Keratinocyte (primary cell): ENCODE data around the gene MINDY4. TPM values are rescaled to one million over a fixed set of nuclear protein-coding genes. Genes with fewer than 3 reads are reported as not detected.

Experiments used
- DNase-seq: peaks from one replicate; pipeline ENCODE4 v3.0.0-alpha.2; 2011; ENCODE audit warnings: low read depth, missing footprints, low spot score
- FAIRE-seq: peaks from 2 replicates; lab custom pipeline; 2011; peaks lifted over from hg19 to GRCh38; lab: Jason Lieb, UNC
- H2AFZ ChIP-seq: 2 replicates; pipeline ENCODE4 v1.6.0; 2012; ENCODE audit warnings: low read length, control low read depth, inconsistent platforms; ENCODE audit not compliant: control insufficient read depth
- H3K27ac ChIP-seq: 2 replicates; pipeline ENCODE4 v1.5.1; 2011; ENCODE audit warnings: low read length; ENCODE audit not compliant: control insufficient read depth, insufficient read depth
- H3K27me3 ChIP-seq: 3 replicates; pipeline ENCODE4 v1.6.0; 2011; ENCODE audit warnings: low read length; ENCODE audit not compliant: control insufficient read depth, insufficient read depth; ENCODE audit errors: extremely low read depth
- H3K36me3 ChIP-seq, 2 experiments: 2 replicates in 1 of 2; 3 replicates in 1 of 2; pipeline ENCODE4 v1.5.1; 2011; ENCODE audit warnings: low read length in 2 of 2, mild to moderate bottlenecking in 1 of 2; ENCODE audit not compliant: control insufficient read depth in 2 of 2, insufficient read depth in 2 of 2; ENCODE audit errors: extremely low read depth in 1 of 2
- H3K4me1 ChIP-seq: 3 replicates; pipeline ENCODE4 v1.5.1; 2011; ENCODE audit warnings: low read length; ENCODE audit not compliant: control insufficient read depth, insufficient read depth; ENCODE audit errors: extremely low read depth
- H3K4me2 ChIP-seq: 3 replicates; pipeline ENCODE4 v1.6.0; 2011; ENCODE audit warnings: low read depth, low read length; ENCODE audit not compliant: control insufficient read depth, insufficient read depth; ENCODE audit errors: extremely low read depth
- H3K4me3 ChIP-seq, 3 experiments: fragments of 200-600 bp in 1 of 3; sonication (generic) in 1 of 3; 2 replicates in 2 of 3; 3 replicates in 1 of 3; pipeline ENCODE4 v1.5.1; 2011 to 2016; ENCODE audit warnings: low read length in 3 of 3, mild to moderate bottlenecking in 3 of 3, control low read depth in 2 of 3, inconsistent platforms in 1 of 3, low read depth in 1 of 3, mixed read lengths in 1 of 3, mixed run types in 1 of 3, moderate library complexity in 1 of 3; ENCODE audit not compliant: control insufficient read depth in 2 of 3, insufficient read depth in 2 of 3; ENCODE audit errors: extremely low read depth in 1 of 3
- H3K79me2 ChIP-seq: 2 replicates; pipeline ENCODE4 v1.6.0; 2012; ENCODE audit warnings: low read length; ENCODE audit not compliant: control insufficient read depth, insufficient read depth
- H3K9ac ChIP-seq: 3 replicates; pipeline ENCODE4 v1.6.0; 2011; ENCODE audit warnings: low read length; ENCODE audit not compliant: control insufficient read depth, insufficient read depth; ENCODE audit errors: extremely low read depth
- H3K9me1 ChIP-seq: 3 replicates; pipeline ENCODE4 v1.6.0; 2011; ENCODE audit warnings: low read length; ENCODE audit not compliant: control insufficient read depth, insufficient read depth; ENCODE audit errors: extremely low read depth
- H3K9me3 ChIP-seq: 2 replicates; pipeline ENCODE4 v1.5.1; 2012; ENCODE audit warnings: low read depth, low read length; ENCODE audit not compliant: control insufficient read depth
- H4K20me1 ChIP-seq: 3 replicates; pipeline ENCODE4 v1.6.0; 2011; ENCODE audit warnings: low read length; ENCODE audit not compliant: control insufficient read depth, insufficient read depth; ENCODE audit errors: extremely low read depth
- CTCF ChIP-seq, 3 experiments: IDR thresholded peaks in 1 of 3; conservative IDR thresholded peaks in 1 of 3; optimal IDR thresholded peaks in 1 of 3; 2 replicates in 2 of 3; 3 replicates in 1 of 3; pipeline versions ENCODE3 to v1.5.1; 2011; ENCODE audit warnings: low read length in 3 of 3, mild to moderate bottlenecking in 3 of 3, moderate library complexity in 2 of 3, control low read depth in 1 of 3, inconsistent platforms in 1 of 3; ENCODE audit not compliant: insufficient read depth in 2 of 3; ENCODE audit errors: extremely low read depth in 1 of 3
- EZH2 ChIP-seq: IDR thresholded peaks from one replicate; pipeline ENCODE4 v1.6.1; 2012; ENCODE audit warnings: inconsistent platforms, mild to moderate bottlenecking, low read length, moderate library complexity
- dilution Hi-C: fragments of 300-500 bp; cut with MboI; formaldehyde crosslinking; loops from one replicate; pipeline ENCODE4 v1.7.0; 2020; ENCODE audit warnings: low sequenced_read_pairs; ENCODE audit not compliant: extremely low pct_ligation_motif_present
- polyA plus RNA-seq, 5 experiments: library from polyadenylated mRNA; depleted of rRNA in 3 of 5; stranded (reverse) in 3 of 5; stranded (forward) in 1 of 5; unstranded in 1 of 5; fragments of >200 nt; gene quantifications; 1 replicate in 1 of 5; 2 replicates in 3 of 5; 3 replicates in 1 of 5; pipeline versions ENCODE4 v1.2.1 to v1.2.3, GENCODE V29; 2011 to 2012; ENCODE audit warnings: missing spikeins in 2 of 5, low read depth in 1 of 5, low replicate concordance in 1 of 5

The MINDY4 gene
- polyA plus RNA-seq, 1 donor (not counting 4 experiments of a cell fraction or from before 2014, with no cell fraction given), result 1.5 TPM

GRCh38 chr7:30744075-30744417, 27.2 kb upstream of the MINDY4 start:
- H3K9me3 ChIP-seq, result no peaks in the 10 kb centered on the region
- H3K36me3 ChIP-seq, result no peaks in the 10 kb centered on the region
- H3K4me1 ChIP-seq, result no peaks in the 10 kb centered on the region
- H3K79me2 ChIP-seq, result no peaks in the 10 kb centered on the region
- DNase-seq (no peak), FAIRE-seq (no peak)
- no peak overlapping the region for H3K4me2 ChIP-seq
- H3K27me3 ChIP-seq, result peaks cover 4% of the 10 kb centered on the region
- H3K9me1 ChIP-seq, result no peaks in the 10 kb centered on the region
- H3K4me3 ChIP-seq, result no peak overlapping the region
- H3K27ac ChIP-seq, result no peak overlapping the region
- dilution Hi-C loops, result loop anchor here (25.0 kb wide), 1 partner anchor 107 kb away; no protein-coding TSS in a partner anchor
- no peak for TF ChIP-seq EZH2
- TF ChIP-seq CTCF (optimal IDR thresholded peaks at IDR 0.05 in 1 of 3, IDR thresholded peaks at IDR 0.05 in 1 of 3, conservative IDR thresholded peaks at IDR 0.05 in 1 of 3; ENCODE audit: extremely low read depth in 1 of 3, insufficient read depth in 2 of 3, low read length in 3 of 3), result no peak
- H3K9ac ChIP-seq, result no peak overlapping the region
- H4K20me1 ChIP-seq, result no peaks in the 10 kb centered on the region
- H2AFZ ChIP-seq, result no peak overlapping the region

GRCh38 chr7:30745261-30745941, 25.8 kb upstream of the MINDY4 start:
- no peak overlapping the region for H2AFZ ChIP-seq

More at GRCh38 chr7:30745261-30745941, 25.8 kb upstream of the MINDY4 start:
- H4K20me1 ChIP-seq, result no peaks in the 10 kb centered on the region
- peaks cover 4% of the 10 kb centered on the region for H3K27me3 ChIP-seq
- no peak overlapping the region for H3K9ac ChIP-seq
- H3K9me3 ChIP-seq, result no peaks in the 10 kb centered on the region
- H3K36me3 ChIP-seq, result no peaks in the 10 kb centered on the region
- no peaks in the 10 kb centered on the region for H3K4me1 ChIP-seq
- H3K27ac ChIP-seq, result no peak overlapping the region
- FAIRE-seq (no peak), DNase-seq (no peak)
- H3K4me2 ChIP-seq, result no peak overlapping the region
- H3K4me3 ChIP-seq, result no peak overlapping the region
- H3K79me2 ChIP-seq, result no peaks in the 10 kb centered on the region
- dilution Hi-C loops, result loop anchor here (25.0 kb wide), 1 partner anchor 108 kb away; no protein-coding TSS in a partner anchor
- no peaks in the 10 kb centered on the region for H3K9me1 ChIP-seq
- TF ChIP-seq EZH2 (no peak), CTCF (optimal IDR thresholded peaks at IDR 0.05 in 1 of 3, IDR thresholded peaks at IDR 0.05 in 1 of 3, conservative IDR thresholded peaks at IDR 0.05 in 1 of 3; ENCODE audit: extremely low read depth in 1 of 3, insufficient read depth in 2 of 3, low read length in 3 of 3) (no peak)
